ENCODE data around the gene RAD51B.
"Not testable (repeated sequence)": the region's sequence is repeated elsewhere in the genome, so short reads cannot be mapped to it uniquely, and the experiment has no call there.

Gene RAD51B

GRCh38 chr14:68693926-68694325 lies 874.3 kb downstream of the RAD51B start:
- no peak for TF ChIP-seq CTCF (IDR thresholded peaks at IDR 0.05; ENCODE audit: low read depth, low read length)

GRCh38 chr14:68694516-68695235 lies 875.1 kb downstream of the RAD51B start:
- no peak overlapping the region for H3K4me3 ChIP-seq (ENCODE audit: low read depth, low read length)
- no peak for TF ChIP-seq CTCF (IDR thresholded peaks at IDR 0.05; ENCODE audit: low read depth, low read length)

More at GRCh38 chr14:68693926-68694325, 874.3 kb downstream of the RAD51B start:
- H3K4me3 ChIP-seq (ENCODE audit: low read depth, low read length): no peak overlapping the region

GRCh38 chr14:68695326-68695768 lies 875.8 kb downstream of the RAD51B start:
- TF ChIP-seq CTCF (IDR thresholded peaks at IDR 0.05; ENCODE audit: low read depth, low read length): no peak
- no peak overlapping the region for H3K4me3 ChIP-seq (ENCODE audit: low read depth, low read length)

- H3K4me3 ChIP-seq (ENCODE audit: low read depth, low read length): no peak overlapping the region
- TF ChIP-seq CTCF (IDR thresholded peaks at IDR 0.05; ENCODE audit: low read depth, low read length): no peak
These were observed 876.3 kb downstream of the RAD51B start for GRCh38 chr14:68695856-68696255.

GRCh38 chr14:68696266-68696665 lies 876.7 kb downstream of the RAD51B start:
- H3K4me3 ChIP-seq (ENCODE audit: low read depth, low read length): no peak overlapping the region
- TF ChIP-seq CTCF (IDR thresholded peaks at IDR 0.05; ENCODE audit: low read depth, low read length): no peak

- H3K4me3 ChIP-seq (ENCODE audit: low read depth, low read length): no peak overlapping the region
- no peak for TF ChIP-seq CTCF (IDR thresholded peaks at IDR 0.05; ENCODE audit: low read depth, low read length)
These were observed 877.3 kb downstream of the RAD51B start for GRCh38 chr14:68696721-68697495.

GRCh38 chr14:68698773-68699172 lies 879.2 kb downstream of the RAD51B start:
- not testable (repeated sequence) for H3K4me3 ChIP-seq (ENCODE audit: low read depth, low read length)
